Activated CD4-positive, CD25-positive, alpha-beta regulatory T cell (primary cell): ENCODE measurements around the gene NOL9.
"Not testable (repeated sequence)": the region's sequence is repeated elsewhere in the genome, so short reads cannot be mapped to it uniquely, and the experiment has no call there.

ENCODE experiments used
- DNase-seq, 4 experiments: peaks; one replicate each; lab custom pipeline; 2025; lab: John Stamatoyannopoulos, UW

NOL9 gene

GRCh38 chr1:6572653-6573383 lies 18.5 kb upstream of the NOL9 start:
- DNase-seq: no peak

DNA sequence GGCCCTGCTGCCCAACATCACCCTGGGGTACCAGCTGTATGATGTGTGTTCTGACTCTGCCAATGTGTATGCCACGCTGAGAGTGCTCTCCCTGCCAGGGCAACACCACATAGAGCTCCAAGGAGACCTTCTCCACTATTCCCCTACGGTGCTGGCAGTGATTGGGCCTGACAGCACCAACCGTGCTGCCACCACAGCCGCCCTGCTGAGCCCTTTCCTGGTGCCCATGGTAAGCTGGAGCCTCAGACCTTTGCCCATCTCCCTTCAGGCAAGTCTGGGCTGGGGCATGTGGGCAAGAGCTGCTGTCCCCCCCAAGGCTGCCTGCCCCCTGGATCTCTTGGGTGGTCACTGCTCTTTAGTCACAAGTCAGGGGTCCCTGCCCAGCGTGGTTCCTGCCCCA lies 16.7 kb upstream of the NOL9 start:
- no peak for DNase-seq

DNA sequence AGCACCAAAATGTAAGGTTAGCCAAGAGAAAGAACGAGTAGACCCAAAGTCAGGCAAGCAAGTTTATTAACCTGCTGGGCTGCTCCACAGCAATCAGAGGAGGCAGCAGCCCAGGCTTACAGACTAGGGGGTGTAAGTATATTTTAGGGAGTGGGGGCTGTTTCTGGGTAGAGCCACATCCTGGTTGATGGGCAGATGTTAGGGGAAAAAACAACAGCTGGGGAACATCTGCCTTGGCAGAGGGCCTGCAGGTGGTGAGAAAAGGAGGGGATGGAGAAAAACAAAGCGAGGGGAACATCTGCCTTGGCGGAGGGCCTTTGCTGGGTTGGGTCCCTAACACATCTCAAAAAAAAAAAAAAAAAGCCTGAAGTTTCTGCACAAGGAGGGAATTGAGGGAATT lies 15.8 kb upstream of the NOL9 start:
- DNase-seq: no peak

- no peak for DNase-seq
Measured at GRCh38 chr1:6569033-6569432, 14.7 kb upstream of the NOL9 start.

- DNase-seq: no peak
Measured at GRCh38 chr1:6560267-6560666, 6.0 kb upstream of the NOL9 start.

DNA sequence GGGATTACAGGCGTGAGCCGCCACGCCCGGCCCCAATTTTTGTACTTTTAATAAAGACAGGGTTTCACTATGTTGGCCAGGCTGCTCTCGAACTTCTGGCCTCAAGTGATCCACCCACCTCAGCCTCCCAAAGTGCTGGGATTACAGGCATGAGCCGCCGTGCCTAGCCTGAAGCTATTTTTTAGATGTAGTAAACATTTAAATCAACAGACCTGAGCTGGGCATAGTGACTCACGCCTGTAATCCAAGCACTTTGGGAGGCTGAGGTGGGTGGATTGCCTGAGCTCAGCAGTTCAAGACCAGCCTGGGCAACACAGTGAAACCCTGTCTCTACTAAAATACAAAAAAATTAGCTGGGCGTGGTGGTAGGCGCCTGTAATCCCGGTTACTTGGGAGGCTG lies 4.8 kb upstream of the NOL9 start:
- not testable (repeated sequence) for DNase-seq

DNA sequence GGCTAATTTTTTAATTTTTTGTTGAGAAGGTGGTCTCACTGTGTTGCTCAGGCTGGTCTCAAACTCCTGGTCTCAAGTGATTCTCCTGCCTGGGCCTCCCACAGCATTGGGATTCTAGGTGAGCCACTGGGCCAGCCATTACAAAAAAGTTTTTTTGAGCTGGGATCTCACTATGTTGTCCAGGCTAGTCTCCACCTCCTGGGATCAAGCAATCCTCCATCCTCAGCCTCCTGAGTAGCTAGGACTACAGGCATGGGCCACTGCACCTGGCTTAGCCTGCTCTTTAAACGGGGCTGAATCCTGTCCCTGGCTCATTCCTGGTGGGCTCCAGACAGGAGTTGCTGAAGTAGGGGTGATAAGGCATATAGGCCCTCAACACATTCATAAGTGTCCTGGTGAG lies 3.3 kb upstream of the NOL9 start:
- DNase-seq: no peak

DNA sequence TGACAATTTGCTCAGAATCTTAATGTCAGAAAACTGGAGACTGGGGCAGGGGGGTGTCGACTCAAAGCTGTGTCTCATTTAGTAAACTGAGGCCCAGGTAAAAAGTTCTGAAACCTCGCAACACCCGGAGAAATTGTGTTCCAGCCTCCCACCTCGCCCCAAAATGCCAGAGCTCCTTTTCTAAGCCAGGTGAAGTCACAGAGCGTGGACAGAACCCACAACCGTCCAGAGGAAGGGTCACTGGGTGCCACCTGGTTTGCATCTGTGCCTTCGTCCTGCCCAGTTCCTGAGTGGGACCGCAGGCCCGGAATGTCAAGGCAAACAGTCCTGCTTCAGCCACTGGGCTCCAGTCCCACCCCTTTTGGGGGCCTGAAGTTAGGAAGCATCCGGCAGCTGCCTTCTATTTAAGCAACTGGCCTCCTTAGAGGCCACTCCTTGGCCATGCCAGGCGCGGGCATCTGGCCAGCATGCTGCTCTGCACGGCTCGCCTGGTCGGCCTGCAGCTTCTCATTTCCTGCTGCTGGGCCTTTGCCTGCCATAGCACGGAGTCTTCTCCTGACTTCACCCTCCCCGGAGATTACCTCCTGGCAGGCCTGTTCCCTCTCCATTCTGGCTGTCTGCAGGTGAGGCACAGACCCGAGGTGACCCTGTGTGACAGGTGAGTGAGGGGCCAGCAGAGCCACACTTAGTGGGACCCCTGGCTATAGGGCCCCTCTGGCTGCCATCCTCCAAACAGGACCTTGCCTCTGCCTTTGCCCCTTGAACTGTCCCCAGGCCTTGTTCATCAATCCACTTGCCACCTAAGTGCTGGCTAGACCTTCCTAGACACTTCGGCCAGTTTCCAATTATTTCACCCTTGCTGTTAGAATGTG lies 830 bp upstream of the NOL9 start, which contains the start of gene TAS1R1:
Gene TAS1R1 (plus strand): TSS at position 401 of the 872 bp plus-strand sequence. CDS start 67 bp downstream, at position 468.
- DNase-seq: no peak

DNA sequence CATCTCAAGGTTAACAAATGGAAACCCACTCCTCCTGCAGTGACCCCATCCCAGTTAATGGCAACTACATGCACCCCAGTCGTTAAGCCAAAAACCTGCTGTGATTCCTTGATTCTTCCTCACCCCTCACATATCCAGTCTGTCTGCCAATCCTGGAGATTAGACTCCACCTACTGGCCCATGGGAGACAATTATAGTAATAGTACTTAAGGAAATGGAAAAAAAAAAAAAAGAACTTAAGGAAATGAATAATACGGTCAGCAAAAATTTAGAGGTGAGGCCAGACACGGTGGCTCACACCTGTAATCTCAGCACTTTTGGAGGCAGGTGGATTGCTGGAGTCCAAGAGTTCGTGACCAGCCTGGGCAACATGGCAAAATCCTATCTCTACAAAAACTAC lies 7.0 kb downstream of the NOL9 start:
- no peak for DNase-seq

- DNase-seq: no peak
Measured at GRCh38 chr1:6546326-6546725, 8.0 kb downstream of the NOL9 start.

DNA sequence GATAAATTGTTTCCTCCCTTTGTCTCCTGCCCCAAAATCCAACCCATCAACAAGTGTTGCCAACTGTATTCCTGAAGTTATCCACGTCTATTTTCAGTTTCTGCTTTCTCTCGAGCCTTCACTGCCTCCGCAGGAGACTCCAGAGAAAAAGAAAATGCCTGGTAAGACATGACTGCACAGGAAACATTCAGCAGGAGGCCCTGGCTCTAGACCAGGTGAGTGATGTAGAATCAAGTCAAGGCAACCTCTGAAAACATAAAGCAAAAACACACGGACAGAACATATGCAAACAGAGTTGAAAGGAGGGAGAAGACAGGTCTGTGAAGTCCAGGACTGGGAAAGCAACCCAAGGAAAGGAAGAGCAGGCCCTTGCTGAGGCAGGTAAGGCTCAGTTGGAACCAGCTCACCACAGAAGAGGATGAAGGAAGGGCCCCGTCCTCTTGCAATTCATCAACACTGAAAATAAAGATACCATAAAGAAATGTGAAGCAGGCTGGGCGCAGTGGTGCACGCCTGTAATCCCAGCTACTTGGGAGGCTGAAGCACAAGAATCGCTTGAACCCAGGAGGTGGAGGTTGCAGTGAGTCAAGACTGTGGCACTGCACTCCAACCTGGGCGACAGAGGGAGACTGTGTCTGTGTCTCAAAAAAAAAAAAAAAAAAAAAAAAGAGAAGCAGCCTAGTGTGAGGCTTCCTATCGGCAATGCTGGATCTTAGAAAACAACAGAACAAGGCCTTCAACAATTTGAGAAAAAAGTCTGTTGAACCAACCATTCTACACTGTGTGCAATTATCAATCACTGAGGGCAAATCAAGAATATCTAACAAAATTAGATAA lies 8.8 kb downstream of the NOL9 start:
- peak in 2 of 4 experiments; percentile 6 to 30 for DNase-seq

- DNase-seq: no peak
Measured at GRCh38 chr1:6544831-6545230, 9.5 kb downstream of the NOL9 start.

GRCh38 chr1:6538956-6539355 lies 15.4 kb downstream of the NOL9 start:
- no peak for DNase-seq

- DNase-seq: no peak
Measured at GRCh38 chr1:6536291-6536690, 18.0 kb downstream of the NOL9 start.

DNA sequence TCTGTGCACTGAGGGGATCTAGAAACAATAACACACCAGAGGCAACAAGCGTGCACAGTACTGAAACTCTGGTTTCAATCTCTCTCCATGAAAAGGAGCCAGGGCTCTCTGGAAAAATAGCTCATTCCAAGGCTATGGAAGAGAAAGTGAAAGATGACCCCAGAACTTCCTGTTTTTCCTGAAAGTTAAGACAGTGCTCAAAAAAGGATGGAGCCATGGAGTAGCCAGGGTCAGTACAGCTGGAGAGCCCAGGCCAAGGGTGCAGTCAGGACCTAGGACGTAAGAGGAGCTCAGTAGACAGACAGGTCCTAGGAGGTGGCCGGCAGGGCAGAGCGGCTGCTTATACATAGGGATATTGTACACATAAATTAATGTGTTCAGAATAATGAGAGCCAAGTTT lies 19.1 kb downstream of the NOL9 start:
- no peak for DNase-seq

DNA sequence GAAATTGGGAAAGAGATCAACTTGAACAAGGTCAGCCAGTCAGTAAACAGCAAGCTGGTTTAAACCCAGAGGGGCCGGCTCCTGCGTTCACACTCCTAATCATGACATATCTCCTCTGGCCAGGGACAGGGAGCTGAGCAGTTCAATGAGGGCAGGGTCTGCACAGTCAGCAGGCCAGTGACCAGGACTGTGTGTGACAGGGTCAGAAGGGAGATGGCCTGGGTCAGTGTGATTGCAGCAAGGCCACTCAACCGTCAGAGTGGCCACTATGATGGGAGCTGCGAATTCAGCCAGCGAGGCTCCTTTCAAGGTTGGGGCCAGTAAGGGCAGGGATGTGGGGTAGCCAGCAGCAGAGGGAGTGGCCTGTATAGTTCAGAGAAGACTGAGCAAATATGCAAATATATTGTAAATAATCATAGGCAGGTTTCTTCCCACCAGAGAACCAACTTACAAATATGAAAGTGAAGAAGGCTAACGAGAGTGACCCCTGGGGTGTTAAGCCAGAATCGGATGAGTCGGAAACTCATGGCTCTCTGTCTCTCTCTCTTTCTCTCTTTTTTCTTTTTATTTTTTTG lies 20.0 kb downstream of the NOL9 start:
- DNase-seq: no peak

GRCh38 chr1:6531996-6532395 lies 22.3 kb downstream of the NOL9 start:
- DNase-seq: no peak

DNA sequence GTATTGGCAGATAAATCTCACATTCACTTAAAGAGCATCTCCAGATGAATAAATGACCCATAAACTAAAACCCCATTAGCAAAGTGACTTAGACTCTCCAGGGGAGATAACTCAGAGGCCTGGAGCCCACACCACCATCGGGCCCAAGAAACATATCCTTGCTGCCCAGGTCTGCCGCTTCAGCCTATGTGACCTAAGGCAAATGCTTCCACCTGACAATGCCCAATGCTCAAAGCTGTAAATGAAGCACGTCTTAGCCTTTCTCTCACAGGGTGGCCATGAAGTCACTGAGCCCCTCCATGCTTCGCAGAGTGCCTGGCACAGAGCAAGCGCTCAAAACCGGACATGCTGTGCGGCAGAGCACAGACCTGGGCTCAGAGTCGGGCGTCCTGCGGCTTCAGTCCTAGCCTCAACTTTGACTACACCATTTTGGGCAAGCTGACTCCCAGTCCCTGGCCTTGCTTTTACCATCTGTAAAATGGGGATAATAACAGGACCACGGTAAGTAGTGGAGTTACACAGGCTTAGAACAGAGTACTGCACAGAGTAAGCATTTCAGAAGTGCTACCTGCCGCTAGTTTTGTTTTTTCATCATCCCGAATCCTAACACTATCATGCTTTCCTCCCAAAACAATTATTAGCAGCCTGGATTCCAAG lies 23.7 kb downstream of the NOL9 start:
- DNase-seq: no peak

DNA sequence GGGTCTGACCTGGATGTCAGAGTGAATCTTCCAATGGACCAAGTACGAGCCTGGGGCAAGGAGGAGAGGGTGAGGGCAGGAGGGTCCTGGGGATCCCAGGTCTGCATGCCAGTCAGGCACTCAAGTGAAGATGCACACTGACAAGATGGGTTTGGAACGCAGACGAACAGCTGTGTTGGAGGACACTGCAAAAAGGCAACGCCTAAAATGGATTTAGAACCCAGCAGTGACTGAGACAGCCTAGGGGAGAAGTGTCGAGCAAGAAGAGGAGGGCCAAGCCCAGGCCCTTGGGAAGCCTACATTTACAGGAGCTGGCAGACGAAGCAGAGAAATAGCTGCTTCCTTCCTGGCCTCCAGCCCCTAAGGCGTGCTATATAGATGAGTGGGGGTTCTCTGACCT lies 25.8 kb downstream of the NOL9 start:
- DNase-seq: no peak

GRCh38 chr1:6526316-6526715 lies 28.0 kb downstream of the NOL9 start:
- no peak for DNase-seq

- DNase-seq: no peak
Measured at GRCh38 chr1:6523566-6523965, 30.7 kb downstream of the NOL9 start.

DNA sequence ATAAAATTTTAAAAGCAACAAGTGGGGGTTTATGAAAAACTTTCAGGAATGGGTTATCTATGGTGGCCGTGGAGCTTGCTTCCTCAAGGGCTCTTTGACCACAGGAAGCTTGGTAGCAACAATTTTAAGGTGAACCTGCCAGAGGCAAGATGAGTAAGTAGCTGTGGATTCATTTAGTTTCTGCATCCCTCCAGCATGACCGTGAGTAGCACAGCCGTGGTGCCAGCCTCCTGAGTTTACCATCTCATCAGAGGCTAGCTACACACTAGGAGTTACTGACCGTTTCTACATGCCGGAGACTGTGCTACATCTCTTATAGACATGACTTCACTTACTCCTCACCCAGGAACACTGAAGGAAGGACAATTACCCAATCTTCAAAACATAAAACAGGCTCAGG lies 32.8 kb downstream of the NOL9 start:
- no peak for DNase-seq
